Activated gamma-delta T cell (primary cell): ENCODE measurements around the gene KRTAP5-7.
"Not testable (repeated sequence)": the region's sequence is repeated elsewhere in the genome, so short reads cannot be mapped to it uniquely, and the experiment has no call there.

Experiments
- DNase-seq: peaks from one replicate; lab custom pipeline; 2025; lab: John Stamatoyannopoulos, UW
- total RNA-seq, 2 donors: gene quantifications; one replicate each; lab custom pipeline; 2026; lab: John Stamatoyannopoulos, UW

Gene KRTAP5-7
- total RNA-seq: 0.05 to 0.22 reads per million in 2 donors

- not testable (repeated sequence) for DNase-seq
Measured at GRCh38 chr11:71526796-71527575, at the start of gene KRTAP5-7. Gene KRTAP5-7, plus strand, starts transcription at chr11:71527267. Its CDS starts 34 bp downstream, at chr11:71527301.

GRCh38 chr11:71477641-71478527 lies 49.2 kb upstream of the KRTAP5-7 start:
- no peak for DNase-seq

GRCh38 chr11:71478528-71478840 lies 48.6 kb upstream of the KRTAP5-7 start:
- DNase-seq: no peak

GRCh38 chr11:71481101-71481960 lies 45.7 kb upstream of the KRTAP5-7 start:
- no peak for DNase-seq

GRCh38 chr11:71482216-71482615 lies 44.9 kb upstream of the KRTAP5-7 start:
- DNase-seq: no peak

- no peak for DNase-seq
Measured at GRCh38 chr11:71482746-71483364, 44.2 kb upstream of the KRTAP5-7 start.

- no peak for DNase-seq
Measured at GRCh38 chr11:71483692-71484091, 43.4 kb upstream of the KRTAP5-7 start.

- DNase-seq: no peak
Measured at GRCh38 chr11:71484248-71485062, 42.6 kb upstream of the KRTAP5-7 start.

GRCh38 chr11:71485063-71485399 lies 42.0 kb upstream of the KRTAP5-7 start:
- DNase-seq: no peak

- no peak for DNase-seq
Measured at GRCh38 chr11:71485466-71485865, 41.6 kb upstream of the KRTAP5-7 start.

- DNase-seq: no peak
Measured at GRCh38 chr11:71486320-71486719, 40.7 kb upstream of the KRTAP5-7 start.

GRCh38 chr11:71488681-71489270 lies 38.3 kb upstream of the KRTAP5-7 start:
- no peak for DNase-seq

- DNase-seq: no peak
Measured at GRCh38 chr11:71489311-71490043, 37.6 kb upstream of the KRTAP5-7 start.

GRCh38 chr11:71490044-71490730 lies 36.9 kb upstream of the KRTAP5-7 start:
- no peak for DNase-seq

GRCh38 chr11:71490731-71491390 lies 36.2 kb upstream of the KRTAP5-7 start:
- no peak for DNase-seq

- no peak for DNase-seq
Measured at GRCh38 chr11:71491531-71491930, 35.5 kb upstream of the KRTAP5-7 start.

GRCh38 chr11:71491940-71492339 lies 35.1 kb upstream of the KRTAP5-7 start:
- DNase-seq: no peak
